H9 (cell line): ENCODE results near the gene PLCB1. TPM values are rescaled to one million over a fixed set of nuclear protein-coding genes. Genes with fewer than 3 reads are reported as not detected.

Source experiments
- DNase-seq: peaks from one replicate; pipeline ENCODE4 v3.0.0-alpha.2; 2017
- H2AFZ ChIP-seq: one replicate; pipeline ENCODE4 v1.6.1; 2013; ENCODE audit warnings: mild to moderate bottlenecking, low read length, control low read depth, moderate library complexity
- H2AK5ac ChIP-seq: 2 replicates; pipeline ENCODE4 v1.6.1; 2013; ENCODE audit warnings: low read length, control low read depth, mixed read lengths; ENCODE audit not compliant: insufficient read length
- H2BK120ac ChIP-seq: one replicate; pipeline ENCODE4 v1.6.1; 2013; ENCODE audit warnings: low read depth, mild to moderate bottlenecking, low read length, control low read depth, inconsistent platforms; ENCODE audit not compliant: poor library complexity, severe bottlenecking
- H2BK12ac ChIP-seq: 2 replicates; pipeline ENCODE4 v1.6.1; 2013; ENCODE audit warnings: low read length, control low read depth, mixed read lengths, low read depth; ENCODE audit not compliant: insufficient read length
- H2BK15ac ChIP-seq: 2 replicates; pipeline ENCODE4 v1.6.1; 2013; ENCODE audit warnings: low read depth, low read length, control low read depth
- H2BK20ac ChIP-seq: one replicate; pipeline ENCODE4 v1.6.1; 2013; ENCODE audit warnings: low read depth, mild to moderate bottlenecking, low read length, control low read depth, inconsistent platforms; ENCODE audit not compliant: poor library complexity, severe bottlenecking
- H2BK5ac ChIP-seq: 2 replicates; pipeline ENCODE4 v1.6.1; 2013; ENCODE audit warnings: low read length, control low read depth, mixed read lengths; ENCODE audit not compliant: insufficient read length
- H3K14ac ChIP-seq: 2 replicates; pipeline ENCODE4 v1.6.1; 2013; ENCODE audit warnings: low read length, control low read depth; ENCODE audit not compliant: insufficient read depth
- H3K18ac ChIP-seq: 2 replicates; pipeline ENCODE4 v1.6.1; 2013; ENCODE audit warnings: low read depth, mild to moderate bottlenecking, mixed read lengths, low read length, control low read depth; ENCODE audit not compliant: insufficient read length
- H3K23ac ChIP-seq: 2 replicates; pipeline ENCODE4 v1.6.1; 2013; ENCODE audit warnings: low read length, control low read depth, mixed read lengths, low read depth; ENCODE audit not compliant: insufficient read length
- H3K23me2 ChIP-seq: 2 replicates; pipeline ENCODE4 v1.6.1; 2013; ENCODE audit warnings: low read depth, mild to moderate bottlenecking, mixed read lengths, low read length, control low read depth; ENCODE audit not compliant: insufficient read length, poor library complexity, severe bottlenecking
- H3K27ac ChIP-seq: 2 replicates; pipeline ENCODE4 v1.5.1; 2013; ENCODE audit warnings: low read length, control low read depth, mixed read lengths, low read depth; ENCODE audit not compliant: insufficient read length
- H3K27me3 ChIP-seq: 2 replicates; pipeline ENCODE4 v1.6.1; 2013; ENCODE audit warnings: low read length, control low read depth, inconsistent platforms; ENCODE audit not compliant: insufficient read depth
- H3K4ac ChIP-seq: 2 replicates; pipeline ENCODE4 v1.6.1; 2013; ENCODE audit warnings: low read depth, mild to moderate bottlenecking, control low read depth, inconsistent platforms, low read length, moderate library complexity
- H3K4me1 ChIP-seq: 2 replicates; pipeline ENCODE4 v1.6.1; 2013; ENCODE audit warnings: low read length, control low read depth, inconsistent platforms; ENCODE audit not compliant: insufficient read depth
- H3K4me2 ChIP-seq: 2 replicates; pipeline ENCODE4 v1.6.1; 2013; ENCODE audit warnings: low read length, control low read depth, mixed read lengths; ENCODE audit not compliant: insufficient read length, insufficient read depth
- H3K56ac ChIP-seq: 2 replicates; pipeline ENCODE4 v1.6.1; 2013; ENCODE audit warnings: low read depth, mild to moderate bottlenecking, mixed read lengths, low read length, control low read depth; ENCODE audit not compliant: insufficient read length
- H3K79me1 ChIP-seq: 2 replicates; pipeline ENCODE4 v1.6.1; 2013; ENCODE audit warnings: low read depth, mild to moderate bottlenecking, moderate library complexity, low read length, control low read depth, inconsistent platforms; ENCODE audit not compliant: insufficient read depth, poor library complexity, severe bottlenecking
- H3K79me2 ChIP-seq: 2 replicates; pipeline ENCODE4 v1.6.1; 2013; ENCODE audit warnings: low read length, control low read depth, inconsistent platforms; ENCODE audit not compliant: insufficient read depth
- H3K9ac ChIP-seq: 2 replicates; pipeline ENCODE4 v1.6.1; 2013; ENCODE audit warnings: low read length, control low read depth, mixed read lengths; ENCODE audit not compliant: insufficient read length; ENCODE audit errors: extremely low read depth
- H3K9me3 ChIP-seq: one replicate; pipeline ENCODE4 v1.6.1; 2013; ENCODE audit warnings: low read depth, low read length, inconsistent platforms; ENCODE audit not compliant: control insufficient read depth
- H3T11ph ChIP-seq: one replicate; pipeline ENCODE4 v1.6.1; 2013; ENCODE audit warnings: mild to moderate bottlenecking, low read length, control low read depth, inconsistent platforms
- H4K20me1 ChIP-seq: one replicate; pipeline ENCODE4 v1.6.1; 2013; ENCODE audit not compliant: control insufficient read depth, insufficient read length, insufficient read depth
- H4K5ac ChIP-seq: 2 replicates; pipeline ENCODE4 v1.6.1; 2013; ENCODE audit warnings: low read depth, mild to moderate bottlenecking, mixed read lengths, low read length, control low read depth; ENCODE audit not compliant: insufficient read length
- H4K8ac ChIP-seq: replicated peaks from 2 replicates; pipeline ENCODE4 v1.6.1; 2013; ENCODE audit warnings: low read length, control low read depth, mixed read lengths, low read depth; ENCODE audit not compliant: insufficient read length
- H4K91ac ChIP-seq: 2 replicates; pipeline ENCODE4 v1.6.1; 2013; ENCODE audit warnings: low read depth, mild to moderate bottlenecking, moderate library complexity, mixed read lengths, low read length, control low read depth; ENCODE audit not compliant: insufficient read length
- H3K27ac Mint-ChIP-seq, 3 experiments: 2 replicates in 2 of 3; 3 replicates in 1 of 3; pipeline ENCODE4 v1.8.0; 2020 to 2021; ENCODE audit warnings: mixed read lengths in 3 of 3, mild to moderate bottlenecking in 1 of 3, moderate library complexity in 1 of 3
- H3K27me3 Mint-ChIP-seq: 2 replicates; pipeline ENCODE4 v1.8.0; 2021; ENCODE audit warnings: low read depth, mild to moderate bottlenecking, moderate library complexity, mixed read lengths
- H3K36me3 Mint-ChIP-seq, 3 experiments: 2 replicates in 2 of 3; 3 replicates in 1 of 3; pipeline ENCODE4 v1.8.0; 2020 to 2021; ENCODE audit warnings: low read depth in 3 of 3, mixed read lengths in 3 of 3; ENCODE audit not compliant: insufficient read depth in 1 of 3
- H3K4me1 Mint-ChIP-seq, 2 experiments: 2 replicates each; pipeline ENCODE4 v1.8.0; 2020; ENCODE audit warnings: mixed read lengths in 2 of 2
- H3K4me3 Mint-ChIP-seq, 2 experiments: 2 replicates in 1 of 2; 3 replicates in 1 of 2; pipeline ENCODE4 v1.8.0; 2020 to 2021; ENCODE audit warnings: mild to moderate bottlenecking in 2 of 2, mixed read lengths in 2 of 2, moderate library complexity in 1 of 2
- H3K9me3 Mint-ChIP-seq, 2 experiments: 2 replicates in 1 of 2; 3 replicates in 1 of 2; pipeline ENCODE4 v1.8.0; 2020; ENCODE audit warnings: mild to moderate bottlenecking in 2 of 2, mixed read lengths in 2 of 2, moderate library complexity in 1 of 2
- CTCF ChIP-seq: fragments of 200-600 bp; sonication (generic); conservative IDR thresholded peaks from 3 replicates; pipeline ENCODE4 v1.8.0; 2021; ENCODE audit warnings: antibody characterized with exemption, mild to moderate bottlenecking
- WGBS: extraction: QIAGEN DNeasy Blood & Tissue Kit; methylation state at CpG from one replicate; pipeline ENCODE4 v1.1.7; 2013; ENCODE audit warnings: missing lambda C conversion rate, low lambda C conversion rate, mixed read lengths; ENCODE audit not compliant: insufficient read length; ENCODE audit errors: extremely low coverage; 5-methylcytosine and 5-hydroxymethylcytosine counted together
- total RNA-seq: library from RNA; stranded (reverse); gene quantifications from 2 replicates; pipeline ENCODE4 v1.2.1, GENCODE V29; 2021

PLCB1 gene
- total RNA-seq, 1 experiment from 2014 or later: 11.5 TPM

GRCh38 chr20:8755340-8756118 lies 623.5 kb downstream of the PLCB1 start:
- no peaks in the 10 kb centered on the region for H3K27me3 ChIP-seq
- Mint-ChIP-seq H3K36me3 (no peaks in the 10 kb centered on the region; a peak in 1 of 7 replicates), H3K4me1 (no peaks in the 10 kb centered on the region), H3K27ac (peak overlapping the region in 1 of 3 experiments; percentile 57; a peak in 1 of 7 replicates), H3K27me3 (no peaks in the 10 kb centered on the region), H3K4me3 (no peak overlapping the region), H3K9me3 (no peaks in the 10 kb centered on the region)
- H4K8ac ChIP-seq: no peak overlapping the region
- H4K20me1 ChIP-seq: no peaks in the 10 kb centered on the region
- no peak overlapping the region for H2BK20ac ChIP-seq
- no peak overlapping the region for H2BK120ac ChIP-seq
- no peaks in the 10 kb centered on the region for H3K79me2 ChIP-seq
- no peak for TF ChIP-seq CTCF
- no peak overlapping the region for H3K4ac ChIP-seq
- H3K4me2 ChIP-seq: no peak overlapping the region
- H3K4me1 ChIP-seq: no peaks in the 10 kb centered on the region
- no peak overlapping the region for H3K18ac ChIP-seq
- H3T11ph ChIP-seq: no peak overlapping the region
- H2AK5ac ChIP-seq: no peak overlapping the region
- H2BK15ac ChIP-seq: no peak overlapping the region
- no peak overlapping the region for H2BK12ac ChIP-seq
- H3K9ac ChIP-seq: no peak overlapping the region
- no peak overlapping the region for H2AFZ ChIP-seq
- no peaks in the 10 kb centered on the region for H3K79me1 ChIP-seq
- H4K5ac ChIP-seq: no peak overlapping the region
- no peak overlapping the region for H3K56ac ChIP-seq
- H3K23ac ChIP-seq: no peak overlapping the region
- no peaks in the 10 kb centered on the region for H3K9me3 ChIP-seq
- no peak overlapping the region for H4K91ac ChIP-seq
- no peaks in the 10 kb centered on the region for H3K23me2 ChIP-seq
- H3K27ac ChIP-seq: no peak overlapping the region
- H2BK5ac ChIP-seq: no peak overlapping the region
- WGBS: no CpG with 5 or more reads among the region's 3 CpGs
- no peak for DNase-seq
- H3K14ac ChIP-seq: no peak overlapping the region
